MM.1S (cell line): Measurements from ENCODE around the gene TTC33.

Experiments used
- DNase-seq: peaks from one replicate; pipeline ENCODE4 v3.0.0-alpha.2; 2015
- H2AFZ ChIP-seq: fragments of 300-600 bp; sonication (generic); 2 replicates; pipeline ENCODE4 v1.6.0; 2016; ENCODE audit warnings: antibody characterized with exemption, low read length
- H3F3A ChIP-seq: fragments of 300-600 bp; sonication (generic); 2 replicates; pipeline ENCODE4 v1.6.1; 2016; ENCODE audit warnings: mild to moderate bottlenecking, antibody characterized with exemption, low read length, moderate library complexity, mixed read lengths; ENCODE audit not compliant: insufficient read depth
- H3K27ac ChIP-seq: fragments of 300-600 bp; sonication (generic); 2 replicates; pipeline ENCODE4 v1.5.1; 2016; ENCODE audit warnings: mild to moderate bottlenecking, low read length
- H3K27me3 ChIP-seq: fragments of 300-600 bp; sonication (generic); replicated peaks from 2 replicates; pipeline ENCODE4 v1.6.0; 2016; ENCODE audit warnings: low read length; ENCODE audit not compliant: insufficient read depth
- H3K36me3 ChIP-seq: fragments of 300-600 bp; sonication (generic); replicated peaks from 2 replicates; pipeline ENCODE4 v1.6.1; 2016; ENCODE audit warnings: mild to moderate bottlenecking, low read length, mixed read lengths; ENCODE audit not compliant: insufficient read depth
- H3K4me1 ChIP-seq: fragments of 300-600 bp; sonication (generic); 2 replicates; pipeline ENCODE4 v1.6.1; 2016; ENCODE audit warnings: low read length, mixed read lengths
- H3K4me2 ChIP-seq: fragments of 300-600 bp; sonication (generic); 2 replicates; pipeline ENCODE4 v1.6.0; 2016; ENCODE audit warnings: low read depth, low read length
- H3K4me3 ChIP-seq: fragments of 300-600 bp; sonication (generic); 2 replicates; pipeline ENCODE4 v1.5.1; 2016; ENCODE audit warnings: low read length, mixed read lengths
- H3K79me2 ChIP-seq: fragments of 300-600 bp; sonication (generic); 2 replicates; pipeline ENCODE4 v1.6.1; 2016; ENCODE audit warnings: mixed run types, low read length, mixed read lengths
- H3K9ac ChIP-seq: fragments of 300-600 bp; sonication (generic); 2 replicates; pipeline ENCODE4 v1.6.1; 2016; ENCODE audit warnings: low read length, mixed read lengths
- H3K9me2 ChIP-seq: fragments of 300-600 bp; sonication (generic); replicated peaks from 2 replicates; pipeline ENCODE4 v1.6.1; 2016; ENCODE audit warnings: mild to moderate bottlenecking, low read length, mixed read lengths; ENCODE audit not compliant: insufficient read depth
- H3K9me3 ChIP-seq: fragments of 300-600 bp; sonication (generic); replicated peaks from 2 replicates; pipeline ENCODE4 v1.6.1; 2016; ENCODE audit warnings: mild to moderate bottlenecking, low read length, mixed read lengths; ENCODE audit not compliant: insufficient read depth
- H4K20me1 ChIP-seq: fragments of 300-600 bp; sonication (generic); 2 replicates; pipeline ENCODE4 v1.6.1; 2016; ENCODE audit warnings: mild to moderate bottlenecking, low read length, moderate library complexity, mixed read lengths; ENCODE audit not compliant: insufficient read depth
- CTCF ChIP-seq: fragments of 300-600 bp; sonication (generic); IDR thresholded peaks from 2 replicates; pipeline ENCODE4 v1.5.1; 2016; ENCODE audit warnings: antibody characterized with exemption, low read length, mixed read lengths
- EZH2 ChIP-seq: fragments of 300-600 bp; sonication (generic); optimal IDR thresholded peaks from 2 replicates; pipeline ENCODE3; 2017; ENCODE audit warnings: low read depth, mild to moderate bottlenecking, antibody characterized with exemption, low read length, mixed read lengths
- EZH2phosphoT487 ChIP-seq: fragments of 300-600 bp; sonication (generic); IDR thresholded peaks from 2 replicates; pipeline ENCODE4 v1.6.1; 2018; ENCODE audit warnings: antibody characterized with exemption, low read length

TTC33 gene

GRCh38 chr5:40679913-40680681 lies 75.7 kb downstream of the TTC33 start, which contains the start of gene PTGER4:
Gene PTGER4 (plus strand): TSS chr5:40679915. CDS start chr5:40680994, 1,079 bp downstream.
- H3K9me2 ChIP-seq = no peaks in the 10 kb centered on the region
- H3K79me2 ChIP-seq = peaks cover 8% of the 10 kb centered on the region
- H3K4me1 ChIP-seq = peaks cover 16% of the 10 kb centered on the region
- H3K9me3 ChIP-seq = no peaks in the 10 kb centered on the region
- peak within 1 kb of the TSS; percentile 59 for H3K9ac ChIP-seq
- H4K20me1 ChIP-seq = no peaks in the 10 kb centered on the region
- peak within 1 kb of the TSS; percentile 87 for H3K27ac ChIP-seq
- TF ChIP-seq EZH2 (no peak), CTCF (no peak), EZH2phosphoT487 (no peak)
- H3K36me3 ChIP-seq = no peaks in the 10 kb centered on the region
- H3F3A ChIP-seq = peaks cover 26% of the 10 kb centered on the region
- peak within 1 kb of the TSS; percentile 75 for H3K4me3 ChIP-seq
- peak within 1 kb of the TSS; percentile 88 for H3K4me2 ChIP-seq
- H3K27me3 ChIP-seq = no peaks in the 10 kb centered on the region
- peak within 1 kb of the TSS; percentile 88 for H2AFZ ChIP-seq
- peak; percentile 65 for DNase-seq

GRCh38 chr5:40679148-40679912 lies 76.4 kb downstream of the TTC33 start:
- H3K4me1 ChIP-seq = peaks cover 16% of the 10 kb centered on the region
- H3F3A ChIP-seq = peaks cover 26% of the 10 kb centered on the region
- H4K20me1 ChIP-seq = no peaks in the 10 kb centered on the region
- H2AFZ ChIP-seq = peak overlapping the region; percentile 88
- H3K36me3 ChIP-seq = no peaks in the 10 kb centered on the region
- peak; percentile 86 for DNase-seq
- H3K79me2 ChIP-seq = peaks cover 8% of the 10 kb centered on the region
- H3K9ac ChIP-seq = peak overlapping the region; percentile 59
- peak overlapping the region; percentile 75 for H3K4me3 ChIP-seq
- TF ChIP-seq EZH2phosphoT487 (no peak), EZH2 (no peak), CTCF (no peak)
- peak overlapping the region; percentile 87 for H3K27ac ChIP-seq
- H3K4me2 ChIP-seq = peak overlapping the region; percentile 88; the same call in 1 of the 2 replicates
- H3K9me2 ChIP-seq = no peaks in the 10 kb centered on the region
- no peaks in the 10 kb centered on the region for H3K9me3 ChIP-seq
- H3K27me3 ChIP-seq = no peaks in the 10 kb centered on the region

- Histone ChIP-seq H2AFZ (peak overlapping the region; percentile 45), H3K4me1 (peaks cover 14% of the 10 kb centered on the region), H3K27me3 (no peaks in the 10 kb centered on the region), H3K9me2 (no peaks in the 10 kb centered on the region), H3K9me3 (no peaks in the 10 kb centered on the region), H4K20me1 (no peaks in the 10 kb centered on the region), H3K27ac (peak overlapping the region; percentile 87), H3K4me3 (peak overlapping the region; percentile 75), H3K4me2 (peak overlapping the region; percentile 86), H3F3A (peaks cover 26% of the 10 kb centered on the region), H3K36me3 (no peaks in the 10 kb centered on the region), H3K79me2 (peaks cover 8% of the 10 kb centered on the region), H3K9ac (peak overlapping the region; percentile 52)
- no peak for TF ChIP-seq CTCF
- no peak for TF ChIP-seq EZH2
- TF ChIP-seq EZH2phosphoT487 = no peak
- peak; percentile 29 for DNase-seq
Observed at GRCh38 chr5:40678460-40679147, 77.2 kb downstream of the TTC33 start.
